ENCODE results near the gene RGCC.

DNA sequence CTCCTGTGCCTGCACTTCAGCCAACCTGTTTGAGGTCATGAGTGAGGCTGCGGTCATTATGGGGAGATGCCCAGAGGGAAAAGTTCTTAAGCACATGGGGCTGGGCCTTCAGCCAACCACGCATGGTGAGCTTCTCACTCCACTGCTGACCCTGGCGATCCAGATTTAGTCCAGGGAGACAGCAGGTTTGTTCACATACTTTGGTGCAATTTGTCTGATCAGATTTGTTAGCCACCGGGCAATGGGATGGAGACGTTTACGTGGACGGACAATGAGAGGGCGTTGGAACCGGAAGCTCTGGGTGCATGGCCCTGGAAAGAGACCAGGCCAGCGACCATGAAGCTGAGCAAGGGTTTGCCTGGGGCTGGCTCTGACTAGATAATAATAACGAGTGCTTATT, 56.2 kb downstream of the RGCC start:
- TF ChIP-seq POLR2A (IDR thresholded peaks at IDR 0.05) = no peak
- TF ChIP-seq, protein P1, sequence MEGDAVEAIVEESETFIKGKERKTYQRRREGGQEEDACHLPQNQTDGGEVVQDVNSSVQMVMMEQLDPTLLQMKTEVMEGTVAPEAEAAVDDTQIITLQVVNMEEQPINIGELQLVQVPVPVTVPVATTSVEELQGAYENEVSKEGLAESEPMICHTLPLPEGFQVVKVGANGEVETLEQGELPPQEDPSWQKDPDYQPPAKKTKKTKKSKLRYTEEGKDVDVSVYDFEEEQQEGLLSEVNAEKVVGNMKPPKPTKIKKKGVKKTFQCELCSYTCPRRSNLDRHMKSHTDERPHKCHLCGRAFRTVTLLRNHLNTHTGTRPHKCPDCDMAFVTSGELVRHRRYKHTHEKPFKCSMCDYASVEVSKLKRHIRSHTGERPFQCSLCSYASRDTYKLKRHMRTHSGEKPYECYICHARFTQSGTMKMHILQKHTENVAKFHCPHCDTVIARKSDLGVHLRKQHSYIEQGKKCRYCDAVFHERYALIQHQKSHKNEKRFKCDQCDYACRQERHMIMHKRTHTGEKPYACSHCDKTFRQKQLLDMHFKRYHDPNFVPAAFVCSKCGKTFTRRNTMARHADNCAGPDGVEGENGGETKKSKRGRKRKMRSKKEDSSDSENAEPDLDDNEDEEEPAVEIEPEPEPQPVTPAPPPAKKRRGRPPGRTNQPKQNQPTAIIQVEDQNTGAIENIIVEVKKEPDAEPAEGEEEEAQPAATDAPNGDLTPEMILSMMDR (IDR thresholded peaks at IDR 0.05) = no peak

Data from Peyer's patch (tissue), 4 donors.